Osteocyte (in vitro differentiated cells): Measurements from ENCODE around the gene XXYLT1. TPM values are rescaled to one million over a fixed set of nuclear protein-coding genes. Genes with fewer than 3 reads are reported as not detected.
"Not testable (repeated sequence)": the region's sequence is repeated elsewhere in the genome, so short reads cannot be mapped to it uniquely, and the experiment has no call there.

Source experiments
- DNase-seq: peaks from one replicate; pipeline ENCODE4 v3.0.0; 2021; ENCODE audit warnings: mixed read lengths; ENCODE audit not compliant: unreplicated experiment; ENCODE audit errors: extremely low spot score
- H3K27ac Mint-ChIP-seq: one replicate; pipeline ENCODE4 v1.8.0; 2021; ENCODE audit warnings: mild to moderate bottlenecking, mixed read lengths; ENCODE audit not compliant: unreplicated experiment
- H3K27me3 Mint-ChIP-seq: one replicate; pipeline ENCODE4 v1.8.0; 2021; ENCODE audit warnings: mixed read lengths; ENCODE audit not compliant: unreplicated experiment
- H3K36me3 Mint-ChIP-seq: one replicate; pipeline ENCODE4 v1.8.0; 2021; ENCODE audit warnings: mixed read lengths; ENCODE audit not compliant: unreplicated experiment
- H3K4me1 Mint-ChIP-seq: one replicate; pipeline ENCODE4 v1.8.0; 2021; ENCODE audit warnings: mixed read lengths; ENCODE audit not compliant: unreplicated experiment
- H3K4me3 Mint-ChIP-seq: one replicate; pipeline ENCODE4 v1.8.0; 2021; ENCODE audit warnings: mild to moderate bottlenecking, moderate library complexity, mixed read lengths; ENCODE audit not compliant: unreplicated experiment
- H3K9me3 Mint-ChIP-seq: one replicate; pipeline ENCODE4 v1.8.0; 2021; ENCODE audit warnings: mixed read lengths; ENCODE audit not compliant: unreplicated experiment
- CTCF ChIP-seq: fragments of 200-600 bp; sonication (generic); IDR thresholded peaks from 2 replicates; pipeline ENCODE4 v1.5.0; 2021; ENCODE audit warnings: antibody characterized with exemption, mild to moderate bottlenecking, moderate library complexity
- total RNA-seq: library from RNA; stranded (reverse); gene quantifications from 2 replicates; pipeline ENCODE4 v1.2.1, GENCODE V29; 2021

XXYLT1 gene
- total RNA-seq, 1 donor from 2014 or later: 35.8 TPM

GRCh38 chr3:195040094-195040493 is 230.9 kb downstream of the XXYLT1 start:
- H3K27ac Mint-ChIP-seq: no peak overlapping the region
- no peak for TF ChIP-seq CTCF
- H3K27me3 Mint-ChIP-seq: peaks cover 17% of the 10 kb centered on the region
- peaks cover 3% of the 10 kb centered on the region for H3K4me1 Mint-ChIP-seq
- H3K4me3 Mint-ChIP-seq: no peak overlapping the region
- no peaks in the 10 kb centered on the region for H3K36me3 Mint-ChIP-seq
- H3K9me3 Mint-ChIP-seq: no peaks in the 10 kb centered on the region
- no peak for DNase-seq

DNA sequence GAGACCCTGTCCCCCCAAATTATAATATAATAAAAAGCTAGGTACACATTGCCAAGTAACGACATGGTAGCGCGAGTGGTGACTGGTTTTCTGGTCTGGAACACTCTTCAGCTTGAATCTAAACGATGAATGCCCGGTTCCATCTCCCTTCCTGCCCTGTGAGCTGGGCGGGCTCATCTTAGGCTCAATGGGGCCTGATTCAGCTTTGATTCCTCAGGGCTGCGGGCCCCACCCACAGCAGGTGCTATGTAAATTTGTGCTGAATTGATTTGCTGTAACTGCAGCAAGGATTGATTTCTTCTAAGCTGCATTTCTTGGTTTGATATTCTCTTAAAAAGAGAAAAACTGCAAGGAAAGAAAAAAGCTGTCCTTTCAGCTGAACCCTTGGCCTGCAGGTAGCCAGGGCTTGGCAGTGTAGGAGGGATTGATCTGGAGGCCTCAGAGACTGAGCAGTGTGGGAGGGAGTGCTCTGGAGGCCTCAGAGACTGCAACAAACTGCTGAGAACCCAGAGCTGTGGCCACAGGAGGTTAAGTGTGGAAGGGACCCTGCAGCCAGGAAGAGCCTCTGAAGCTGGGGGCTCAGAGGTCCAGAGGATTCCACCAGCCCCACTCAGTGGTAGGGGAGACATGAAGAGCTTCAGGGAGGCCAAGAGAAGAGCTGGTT is 231.6 kb downstream of the XXYLT1 start:
- H3K4me3 Mint-ChIP-seq: no peak overlapping the region
- no peak for TF ChIP-seq CTCF
- H3K27ac Mint-ChIP-seq: no peak overlapping the region
- H3K4me1 Mint-ChIP-seq: peaks cover 3% of the 10 kb centered on the region
- no peaks in the 10 kb centered on the region for H3K36me3 Mint-ChIP-seq
- H3K9me3 Mint-ChIP-seq: no peaks in the 10 kb centered on the region
- H3K27me3 Mint-ChIP-seq: peaks cover 17% of the 10 kb centered on the region
- DNase-seq: no peak

DNA sequence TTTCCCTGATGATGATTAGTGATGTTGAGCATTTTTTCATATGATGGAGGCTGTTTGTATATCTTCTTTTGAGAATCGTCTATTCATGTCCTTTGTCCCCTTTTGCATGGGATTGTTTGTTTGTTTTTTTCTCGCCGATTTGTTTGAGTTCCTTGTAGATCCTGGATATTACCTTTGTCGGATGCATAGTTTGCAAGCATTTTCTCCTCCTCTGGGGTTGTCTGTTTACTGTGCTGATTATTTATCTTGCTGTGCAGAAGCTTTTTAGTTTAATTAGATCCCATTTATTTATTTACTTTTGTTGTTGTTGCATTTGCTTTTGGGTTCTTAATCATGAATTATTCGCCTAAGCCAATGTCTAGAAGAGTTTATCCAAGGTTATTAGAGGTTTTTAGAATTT is 232.8 kb downstream of the XXYLT1 start:
- no peak for TF ChIP-seq CTCF
- Mint-ChIP-seq H3K27me3 (peaks cover 17% of the 10 kb centered on the region), H3K9me3 (no peaks in the 10 kb centered on the region), H3K4me1 (peaks cover 11% of the 10 kb centered on the region), H3K36me3 (no peaks in the 10 kb centered on the region), H3K27ac (no peak overlapping the region), H3K4me3 (no peak overlapping the region)
- DNase-seq: no peak

GRCh38 chr3:195037586-195037985 is 233.4 kb downstream of the XXYLT1 start:
- H3K27ac Mint-ChIP-seq, DNase-seq, H3K36me3 Mint-ChIP-seq, H3K9me3 Mint-ChIP-seq, H3K4me3 Mint-ChIP-seq: not testable (repeated sequence)
- H3K4me1 Mint-ChIP-seq: peaks cover 13% of the 10 kb centered on the region
- peaks cover 17% of the 10 kb centered on the region for H3K27me3 Mint-ChIP-seq

GRCh38 chr3:195036974-195037373 is 234.0 kb downstream of the XXYLT1 start:
- no peak overlapping the region for H3K27ac Mint-ChIP-seq
- no peaks in the 10 kb centered on the region for H3K36me3 Mint-ChIP-seq
- H3K27me3 Mint-ChIP-seq: peaks cover 17% of the 10 kb centered on the region
- no peaks in the 10 kb centered on the region for H3K9me3 Mint-ChIP-seq
- TF ChIP-seq CTCF: no peak
- H3K4me3 Mint-ChIP-seq: no peak overlapping the region
- H3K4me1 Mint-ChIP-seq: peaks cover 16% of the 10 kb centered on the region
- DNase-seq: no peak
